Kidney tubule cell (primary cell): ENCODE results near the gene DHRS3.

Experiments used
- DNase-seq: peaks from one replicate; pipeline ENCODE4 v3.0.0-alpha.2; 2018; ENCODE audit warnings: low spot score

The DHRS3 gene

GRCh38 chr1:12637693-12638092 is 19.7 kb upstream of the DHRS3 start:
- no peak for DNase-seq

DNA sequence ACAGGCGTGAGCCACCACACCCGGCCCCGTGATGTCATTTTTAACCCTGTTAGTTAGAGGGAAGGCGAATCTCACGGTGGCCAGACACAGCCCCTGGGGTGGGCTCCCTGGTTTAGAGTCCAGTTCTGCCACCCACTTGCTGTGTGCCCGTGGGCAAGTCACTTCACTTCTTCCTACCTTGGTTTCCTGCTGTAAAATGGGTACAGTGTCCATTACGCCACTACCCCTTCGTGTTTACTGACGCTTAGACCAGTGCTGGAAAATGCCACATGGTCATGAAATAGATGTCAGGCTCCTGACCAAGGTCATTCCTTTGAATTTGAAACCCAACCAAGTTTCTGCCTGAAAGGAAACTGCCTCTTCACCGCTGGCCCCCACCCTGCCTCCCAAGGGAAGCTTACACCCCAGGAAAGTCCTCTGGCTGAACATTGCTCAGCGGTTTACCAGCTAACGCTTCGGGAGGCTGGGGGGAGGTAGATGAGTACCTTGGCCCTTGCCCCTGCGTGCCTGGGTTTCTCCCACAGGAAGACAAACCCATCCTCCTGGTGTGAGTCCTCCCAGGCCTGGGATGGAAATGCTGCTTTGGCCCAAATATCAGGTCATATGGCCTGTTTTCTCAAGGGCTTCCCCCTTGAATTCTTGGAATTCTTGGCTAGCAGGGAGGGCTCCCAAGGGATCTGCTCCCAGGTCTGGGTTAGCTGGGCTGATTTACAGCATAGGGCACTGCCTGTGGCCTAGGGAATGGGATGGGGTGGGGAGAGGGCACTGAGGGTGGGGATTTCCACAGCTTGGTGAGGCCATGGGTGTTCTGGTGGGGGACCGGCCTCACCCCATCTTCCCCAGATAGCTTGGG is 18.3 kb upstream of the DHRS3 start:
- peak; percentile 85 for DNase-seq

DNA sequence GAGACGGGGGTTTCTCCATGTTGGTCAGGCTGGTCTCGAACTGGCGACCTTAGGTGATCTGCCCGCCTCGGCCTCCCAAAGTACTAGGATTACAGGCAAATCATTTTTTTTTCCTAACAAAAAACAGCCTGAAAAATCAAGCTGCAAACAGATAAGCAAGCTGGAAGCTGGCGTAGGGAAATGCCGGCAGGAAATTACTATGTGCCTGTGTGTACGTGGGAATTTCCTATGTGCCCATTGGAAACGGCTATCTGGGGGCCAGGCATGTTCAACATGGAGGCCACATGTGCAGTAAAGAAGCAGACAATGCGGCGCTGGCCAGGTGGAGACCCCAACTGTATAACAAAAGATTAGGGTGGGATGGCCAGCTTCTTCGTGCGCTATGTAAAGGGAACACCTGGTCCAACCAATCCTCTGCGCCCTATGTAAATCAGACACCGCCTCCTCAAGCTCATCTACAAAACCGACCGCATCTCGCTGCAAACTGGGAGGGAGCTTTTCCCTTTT is 16.7 kb upstream of the DHRS3 start:
- no peak for DNase-seq

DNA sequence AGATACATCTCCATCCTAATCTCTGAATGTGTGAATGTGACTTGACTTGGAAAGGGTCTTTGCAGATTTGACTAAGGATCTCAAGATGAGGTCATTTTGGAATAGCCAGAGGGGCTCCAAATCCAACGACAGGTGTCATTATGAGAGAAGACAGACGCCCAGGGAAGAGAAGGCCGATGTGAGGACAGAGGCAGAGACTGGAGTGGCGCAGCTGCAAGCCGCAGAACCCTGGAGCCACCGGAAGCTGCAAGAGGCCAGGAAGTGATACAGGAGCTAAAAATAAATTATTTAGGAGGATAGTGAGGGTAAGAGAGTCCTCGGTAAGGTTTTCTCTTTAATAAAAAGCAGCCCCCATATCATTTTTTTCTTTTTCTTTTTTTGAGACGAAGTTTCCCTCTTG is 16.1 kb upstream of the DHRS3 start:
- no peak for DNase-seq

GRCh38 chr1:12631571-12631970 is 13.6 kb upstream of the DHRS3 start:
- DNase-seq = no peak

GRCh38 chr1:12630946-12631530 is 13.0 kb upstream of the DHRS3 start:
- DNase-seq = no peak

GRCh38 chr1:12629985-12630760 is 12.2 kb upstream of the DHRS3 start:
- DNase-seq = no peak

DNA sequence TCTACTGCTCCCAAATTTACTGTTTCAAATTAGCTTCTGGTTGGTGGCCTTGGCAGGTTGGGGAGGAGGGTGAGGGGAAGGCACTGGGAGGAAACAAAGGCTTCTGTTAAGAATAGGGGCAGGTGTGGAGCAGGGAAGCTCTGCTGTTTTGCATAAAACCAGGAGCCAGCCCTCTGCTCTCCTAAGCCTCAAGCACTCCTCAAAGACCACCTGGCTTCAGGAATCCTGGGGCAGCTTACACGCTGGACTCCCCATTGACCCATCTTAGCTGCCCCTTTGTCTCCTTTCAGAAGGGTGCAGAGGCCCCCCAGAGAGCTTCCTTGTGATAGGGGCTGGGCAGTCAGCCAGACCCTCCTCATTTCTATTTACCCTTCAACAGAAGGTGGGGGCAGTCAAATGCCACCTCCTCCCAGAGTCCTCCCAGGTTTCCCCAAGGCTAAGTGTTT is 11.5 kb upstream of the DHRS3 start:
- DNase-seq = no peak

- DNase-seq = no peak
Observed at GRCh38 chr1:12627296-12627695, 9.3 kb upstream of the DHRS3 start.

GRCh38 chr1:12626888-12627287 is 8.9 kb upstream of the DHRS3 start:
- DNase-seq = no peak

GRCh38 chr1:12625276-12625675 is 7.3 kb upstream of the DHRS3 start:
- DNase-seq = no peak

DNA sequence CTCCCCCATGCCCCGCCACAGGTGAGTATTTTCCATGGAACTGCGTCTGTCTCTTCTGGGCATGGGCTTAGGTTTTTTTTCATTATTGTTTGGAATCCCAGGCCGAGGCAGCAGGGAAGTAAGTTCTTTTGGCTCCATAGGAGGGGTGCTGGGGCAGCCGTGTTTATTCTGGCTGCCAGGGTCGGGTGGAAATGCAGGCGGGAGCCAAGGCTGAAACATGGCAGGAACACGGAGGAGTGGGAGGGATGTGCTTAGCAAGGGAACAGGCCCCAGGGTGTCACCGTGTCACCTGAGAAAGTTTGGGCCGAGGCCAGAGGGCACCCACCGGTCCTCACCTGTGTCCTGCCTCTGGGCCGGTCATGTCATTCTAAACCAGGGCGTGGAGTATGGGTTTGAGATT is 4.5 kb upstream of the DHRS3 start:
- no peak for DNase-seq

DNA sequence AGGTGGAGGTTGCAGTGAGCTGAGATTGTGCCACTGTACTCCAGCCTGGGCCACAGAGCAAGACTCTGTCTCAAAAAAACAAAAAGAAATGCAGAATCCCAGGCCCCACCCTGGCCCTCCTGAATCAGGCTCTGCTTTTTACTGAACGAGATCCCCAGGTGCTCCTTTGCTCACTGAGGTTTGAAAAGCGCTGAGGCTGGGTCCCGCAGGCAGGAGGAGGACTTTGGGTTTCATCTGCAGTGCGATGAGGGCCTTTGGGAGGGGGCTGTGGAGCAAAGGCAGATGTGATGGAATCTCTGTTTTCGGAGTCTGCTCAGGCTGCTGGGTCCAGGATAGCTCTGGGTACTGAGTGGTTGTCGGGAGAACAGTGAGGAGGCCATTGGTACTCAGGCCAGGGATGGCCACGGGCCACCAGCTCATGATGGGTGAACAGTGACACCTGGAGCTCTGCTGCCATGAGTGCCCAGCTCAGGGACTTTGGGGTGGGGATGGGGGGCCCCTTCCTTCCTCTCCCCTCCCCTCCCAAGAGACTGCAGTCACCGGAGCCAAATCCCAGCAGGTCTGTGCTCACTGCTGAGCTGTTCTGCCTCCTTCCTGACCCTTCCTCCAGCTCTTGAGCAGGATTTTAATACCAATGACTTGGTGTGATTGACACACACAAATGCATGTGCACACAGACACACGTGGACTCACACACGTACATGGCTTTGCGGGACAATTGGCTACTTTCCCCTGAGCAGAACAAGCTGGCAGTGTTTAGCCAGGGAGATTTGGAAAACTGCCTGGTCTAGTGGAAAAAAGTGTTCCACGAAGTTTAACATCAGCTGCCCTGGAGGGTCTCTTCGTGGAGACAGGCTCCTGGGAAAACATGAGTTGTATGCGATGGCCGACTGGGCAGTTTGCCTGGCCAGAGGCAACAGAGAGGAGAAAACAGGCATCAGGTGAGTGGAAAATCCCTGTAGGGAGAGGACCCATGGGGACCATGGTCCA is 3.6 kb upstream of the DHRS3 start:
- no peak for DNase-seq

DNA sequence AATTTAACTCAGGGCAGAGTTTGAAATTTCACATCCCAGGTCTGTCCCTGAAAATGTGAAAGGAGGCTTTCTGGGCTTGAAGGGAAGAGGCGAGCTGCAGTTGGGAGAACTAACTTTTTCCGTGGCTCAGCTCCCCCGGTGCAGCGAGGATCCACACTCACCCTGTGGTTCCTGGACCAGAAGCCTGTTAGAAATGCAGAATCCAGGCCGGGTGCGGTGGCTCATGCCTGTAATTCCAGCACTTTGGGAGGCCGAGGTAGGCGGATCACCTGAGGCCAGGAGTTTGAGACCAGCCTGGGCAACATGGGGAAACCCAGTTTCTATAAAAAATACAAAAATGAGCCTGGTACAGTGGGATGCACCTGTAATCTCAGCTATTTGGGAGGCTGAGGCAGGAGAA is 2.9 kb upstream of the DHRS3 start:
- no peak for DNase-seq

GRCh38 chr1:12620488-12620865 is 2.5 kb upstream of the DHRS3 start:
- DNase-seq = no peak

DNA sequence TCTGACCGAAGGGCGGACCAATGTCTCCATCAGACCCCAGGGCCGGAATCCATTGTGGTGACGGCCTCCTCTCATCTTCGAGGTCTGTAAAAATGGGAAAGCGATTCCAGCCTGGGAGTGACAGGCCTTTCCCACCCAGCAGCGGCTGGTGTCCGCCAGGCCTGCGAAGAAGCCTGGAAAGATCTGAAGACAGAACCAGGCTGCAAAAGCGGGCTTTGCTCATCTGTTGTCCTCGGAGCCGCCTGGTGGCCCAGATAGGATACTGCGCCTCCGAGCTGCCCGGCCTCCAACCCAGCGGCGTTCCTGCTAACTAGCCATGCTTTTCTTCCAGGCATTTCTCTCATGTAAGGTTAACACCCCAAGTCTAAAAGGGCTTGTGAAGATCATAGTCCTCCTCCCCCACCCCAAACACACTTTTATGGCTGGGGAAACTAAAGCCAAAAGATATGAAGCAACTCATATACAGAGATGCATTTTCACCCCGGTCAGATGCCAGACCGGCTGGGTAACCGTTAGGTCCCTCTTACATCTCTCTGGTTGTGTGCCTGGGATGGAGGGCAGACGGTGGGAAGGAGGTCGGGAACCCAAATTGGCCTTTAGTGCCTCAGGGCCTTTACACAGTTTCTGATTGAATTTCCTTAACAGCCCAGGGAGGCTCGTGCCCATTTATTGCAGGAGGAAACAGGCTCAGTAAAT is 1.9 kb upstream of the DHRS3 start:
- DNase-seq = peak; percentile 87

- DNase-seq = peak; percentile 88
Observed at GRCh38 chr1:12618965-12619791, 1.2 kb upstream of the DHRS3 start.

GRCh38 chr1:12618661-12618964 is 603 bp upstream of the DHRS3 start:
- no peak for DNase-seq

DNA sequence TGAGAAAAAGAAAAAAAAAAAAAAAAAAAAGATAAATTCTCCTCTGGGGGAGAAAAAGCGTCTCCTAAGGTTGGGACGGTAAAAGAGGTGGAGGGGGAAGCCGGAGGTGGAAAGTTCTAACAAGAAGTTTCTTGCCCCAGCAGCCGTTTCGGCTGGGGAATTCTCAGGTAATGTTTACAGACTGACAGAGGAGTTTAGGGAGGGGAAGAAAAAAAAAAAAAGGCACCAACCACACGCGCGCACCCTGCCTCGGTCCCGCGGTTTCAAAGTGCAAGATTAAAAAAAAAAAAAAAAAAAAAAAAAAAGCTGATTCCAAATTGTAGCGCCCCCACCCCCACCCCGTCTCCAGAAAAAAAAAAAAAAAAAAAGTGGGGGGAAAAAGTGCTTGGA is 504 bp downstream of the DHRS3 start:
- DNase-seq = no peak

DNA sequence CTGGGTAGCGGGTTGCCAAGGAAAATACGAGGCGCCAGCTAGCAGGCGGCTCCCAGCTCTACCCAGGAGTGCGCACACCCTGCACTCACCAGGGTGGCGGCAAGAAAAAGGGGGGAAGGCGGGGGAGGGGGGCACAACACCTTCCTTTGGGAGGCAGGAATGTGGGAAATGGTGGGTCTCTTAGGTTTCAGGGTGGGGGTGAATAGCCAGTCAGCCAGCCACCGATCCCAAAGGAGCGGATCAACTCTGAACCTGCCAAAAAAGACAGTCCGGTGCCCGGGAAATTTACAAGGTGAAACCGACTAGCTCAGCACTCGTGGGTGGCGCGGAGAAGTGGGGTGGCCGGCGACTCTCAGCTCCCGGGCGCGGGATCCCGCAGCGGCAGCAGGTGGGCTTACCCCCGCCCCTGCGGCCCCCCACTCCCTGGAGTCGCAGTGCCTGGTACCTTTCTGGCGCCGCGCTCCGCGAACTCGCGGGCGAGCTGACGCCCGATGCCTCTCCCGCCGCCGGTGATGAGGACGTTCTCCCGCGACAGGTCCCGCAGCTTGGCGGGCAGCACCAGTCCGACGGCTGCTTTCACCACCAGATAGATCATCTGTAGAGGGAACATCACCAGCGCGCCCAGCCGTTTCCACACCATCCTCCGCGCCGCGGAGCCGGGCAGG is 1.2 kb downstream of the DHRS3 start:
- no peak for DNase-seq
